LoVo (cell line): ENCODE data around the gene MSLN.
"Not testable (repeated sequence)": the region's sequence is repeated elsewhere in the genome, so short reads cannot be mapped to it uniquely, and the experiment has no call there.

Experiments
- DNase-seq: peaks from one replicate; pipeline ENCODE4 v3.0.0-alpha.2; 2016; ENCODE audit warnings: low spot score

MSLN gene

DNA sequence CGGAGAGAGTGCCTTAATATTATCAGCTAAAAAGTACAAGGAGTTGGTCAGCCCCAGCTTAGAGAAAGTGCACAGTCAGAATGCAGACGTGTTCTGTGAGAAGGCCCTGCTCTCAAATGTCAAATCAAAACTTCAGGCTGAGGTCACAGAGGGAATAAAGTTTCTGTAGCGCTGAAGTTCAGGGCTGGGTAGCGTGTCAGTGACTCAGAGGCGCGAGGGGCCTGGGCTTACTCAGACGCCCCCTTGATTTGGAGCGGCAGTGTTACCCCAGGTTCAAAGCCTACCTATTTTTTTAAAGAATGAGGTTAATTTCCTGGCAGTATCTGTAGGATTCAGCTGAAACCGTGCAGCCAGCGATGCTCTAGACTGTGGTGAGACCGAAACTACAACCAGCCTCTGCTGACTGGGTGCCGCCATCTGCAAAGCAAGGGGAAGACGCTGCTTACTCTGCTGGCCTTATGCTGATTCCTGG, 24.5 kb upstream of the MSLN start:
- DNase-seq: no peak

DNA sequence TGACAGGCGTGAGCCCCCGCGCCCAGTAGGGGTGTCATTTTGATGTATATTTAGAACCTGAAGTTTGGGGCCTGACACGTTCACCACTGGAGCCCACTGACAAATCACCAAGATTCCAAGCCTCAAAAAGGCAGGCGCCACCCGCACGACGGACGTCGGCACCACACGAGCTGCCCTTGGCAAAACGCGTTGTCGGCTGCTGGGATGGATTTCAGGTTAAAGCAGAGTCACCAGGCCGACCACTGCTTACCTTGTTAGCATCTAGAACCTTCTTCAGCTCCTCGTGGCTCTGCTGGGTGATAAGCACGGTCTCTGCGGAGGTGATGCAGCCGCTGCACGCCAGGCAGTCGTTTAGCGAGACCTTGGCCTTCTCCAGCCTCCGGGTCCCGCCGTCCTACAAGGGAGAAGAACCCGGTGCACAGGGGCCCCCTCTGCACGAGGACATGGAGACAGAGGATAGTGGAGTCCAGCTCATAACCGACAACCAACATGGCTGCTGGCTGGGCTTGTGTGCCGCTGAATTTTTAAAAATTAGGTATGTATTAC, 23.5 kb upstream of the MSLN start:
- DNase-seq: no peak

DNA sequence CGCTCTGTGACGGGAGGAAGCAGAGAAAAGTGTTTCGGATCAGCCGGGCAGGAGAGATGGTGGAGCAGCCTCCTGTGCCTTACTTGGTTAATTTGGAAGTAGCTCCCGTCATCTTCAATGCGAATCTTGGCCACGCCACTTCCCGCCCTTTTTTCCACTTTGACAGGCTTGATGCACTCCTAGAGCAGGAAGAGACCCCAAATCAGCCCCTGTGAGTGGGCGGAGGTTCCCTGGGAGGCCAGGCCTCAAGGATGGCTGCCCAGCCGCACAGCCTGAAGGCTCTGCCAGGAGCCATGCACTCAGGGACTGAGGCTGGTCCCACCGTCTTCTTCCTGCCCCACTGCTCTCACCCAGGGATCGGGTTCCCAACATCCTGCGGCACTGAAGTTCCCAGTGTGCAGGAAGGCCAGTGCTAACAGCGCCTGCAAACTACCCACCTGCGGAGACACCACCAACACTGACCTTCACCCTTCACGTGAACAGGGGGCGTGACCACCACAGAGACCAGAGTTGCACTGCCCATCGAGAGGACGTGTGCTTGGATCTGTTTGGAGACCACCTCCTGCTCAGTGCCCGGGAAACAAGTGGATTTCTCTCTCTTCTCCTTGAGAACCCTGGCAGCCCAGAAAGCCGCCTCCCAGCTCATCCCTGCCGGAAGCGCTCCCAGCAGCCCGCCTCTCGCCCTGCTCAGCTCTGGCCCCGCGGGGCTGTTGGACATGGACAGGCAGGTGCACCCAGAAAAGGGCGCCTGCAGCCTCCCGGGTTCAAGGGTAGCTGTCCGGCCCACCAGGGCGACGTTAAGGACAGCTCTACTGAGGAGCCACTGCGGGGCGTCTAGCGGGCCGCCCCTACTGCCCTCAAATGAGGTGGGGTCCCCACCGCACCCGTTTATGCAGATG, 20.7 kb upstream of the MSLN start:
- no peak for DNase-seq

DNA sequence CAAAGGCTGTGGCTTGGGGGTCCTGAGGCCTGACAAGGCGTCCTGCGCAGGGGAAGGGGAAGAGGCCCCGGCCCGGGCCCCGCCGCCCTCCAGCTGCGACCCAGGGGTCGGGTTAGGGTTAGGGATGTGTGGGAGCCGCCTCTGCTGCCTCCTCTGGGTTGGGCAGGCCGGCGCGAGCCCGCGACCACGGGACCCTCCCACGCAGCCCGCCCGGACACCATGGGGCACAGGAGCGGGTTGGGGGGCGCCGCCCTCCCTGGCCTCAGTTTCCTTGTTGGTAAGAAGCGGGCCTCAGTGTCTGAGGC, 20.1 kb upstream of the MSLN start:
- DNase-seq: no peak

DNA sequence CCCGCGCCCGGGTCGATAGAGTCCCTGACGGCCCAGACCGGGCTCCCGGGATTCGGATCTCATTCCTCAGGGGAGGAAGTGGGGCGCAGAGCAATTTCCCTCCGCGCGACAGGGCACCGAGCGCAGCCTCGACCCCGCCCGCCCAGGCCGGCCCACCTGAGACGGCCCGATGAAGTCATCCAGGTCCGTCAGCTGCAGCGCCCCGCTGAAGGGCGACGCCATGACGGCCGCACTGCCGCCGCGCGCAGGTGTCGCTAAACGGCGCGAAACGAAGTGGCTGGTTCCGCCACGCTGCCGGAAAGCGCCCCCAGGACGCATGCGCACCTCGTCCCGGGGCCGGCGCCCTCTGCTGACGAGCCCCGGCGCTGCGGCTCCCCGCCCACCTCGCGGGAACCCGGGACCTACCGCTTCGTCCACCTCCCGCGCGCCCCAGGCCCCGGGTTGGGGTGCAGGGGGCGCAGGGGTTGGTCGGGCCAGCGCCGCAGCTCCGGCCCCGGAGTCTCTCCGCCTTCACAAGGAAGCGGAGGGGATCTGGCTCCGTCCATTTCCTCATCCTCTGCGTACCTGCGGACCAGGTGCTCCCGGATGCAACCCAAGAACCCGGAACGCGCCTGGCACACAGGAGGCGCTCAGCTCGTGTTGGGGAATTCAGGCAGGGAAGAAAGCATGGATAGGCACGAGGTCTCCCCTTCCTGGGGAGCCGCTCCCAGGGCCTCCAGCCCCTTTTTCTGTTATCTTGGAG, 19.6 kb upstream of the MSLN start, which contains the start of gene CIAO3:
TSS of gene CIAO3 (minus strand) at position 234 of the 742 bp plus-strand sequence. CDS start at position 222, 12 bp downstream.
- DNase-seq: peak; percentile 92

DNA sequence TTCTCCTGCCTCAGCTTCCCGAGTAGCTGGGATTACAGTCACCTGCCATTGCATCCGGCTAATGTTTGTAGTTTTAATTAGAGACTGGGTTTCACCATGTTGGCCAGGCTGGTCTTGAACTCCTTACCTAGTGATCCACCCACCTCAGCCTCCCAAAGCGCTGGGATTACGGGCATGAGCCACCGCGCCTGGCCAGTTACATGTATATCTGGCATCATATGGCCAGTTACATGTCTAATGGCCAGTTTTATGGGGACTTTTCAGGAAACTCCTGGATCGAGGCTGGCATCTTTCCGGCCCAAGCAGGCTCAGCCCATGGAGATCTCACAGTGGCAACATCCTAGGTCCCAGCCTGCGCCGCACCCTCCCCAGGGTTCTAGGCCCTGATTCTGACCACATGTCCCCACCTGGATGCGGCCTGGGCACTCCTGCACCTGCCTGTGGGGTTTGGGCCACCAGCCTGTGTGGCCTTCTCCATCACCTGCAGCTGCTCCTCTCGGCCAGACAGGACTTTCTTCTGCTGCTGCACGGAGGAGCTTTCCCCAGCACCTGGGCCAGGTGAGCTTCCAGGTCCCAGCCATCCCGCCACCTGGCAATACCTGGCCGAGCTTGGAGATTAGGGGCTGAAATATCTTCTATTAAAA, 18.4 kb upstream of the MSLN start:
- no peak for DNase-seq

DNA sequence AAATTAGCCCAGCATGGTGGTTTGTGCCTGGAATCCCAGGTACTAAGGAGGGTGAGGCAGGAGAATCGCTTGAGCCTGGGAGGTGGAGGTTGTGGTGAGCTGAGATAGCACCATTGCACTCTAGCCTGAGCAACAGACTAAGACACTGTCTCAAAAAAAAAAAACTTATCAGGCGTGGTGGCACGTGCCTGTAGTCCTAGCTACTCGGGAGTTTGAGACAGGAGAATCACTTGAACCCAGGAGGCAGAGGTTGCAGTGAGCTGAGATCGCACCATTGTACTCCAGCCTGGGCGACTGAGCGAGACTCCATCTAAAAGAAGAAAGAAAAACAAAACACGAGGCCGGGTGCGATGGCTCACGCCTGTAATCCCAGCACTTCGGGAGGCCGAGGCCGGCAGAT, 17.6 kb upstream of the MSLN start:
- not testable (repeated sequence) for DNase-seq

DNA sequence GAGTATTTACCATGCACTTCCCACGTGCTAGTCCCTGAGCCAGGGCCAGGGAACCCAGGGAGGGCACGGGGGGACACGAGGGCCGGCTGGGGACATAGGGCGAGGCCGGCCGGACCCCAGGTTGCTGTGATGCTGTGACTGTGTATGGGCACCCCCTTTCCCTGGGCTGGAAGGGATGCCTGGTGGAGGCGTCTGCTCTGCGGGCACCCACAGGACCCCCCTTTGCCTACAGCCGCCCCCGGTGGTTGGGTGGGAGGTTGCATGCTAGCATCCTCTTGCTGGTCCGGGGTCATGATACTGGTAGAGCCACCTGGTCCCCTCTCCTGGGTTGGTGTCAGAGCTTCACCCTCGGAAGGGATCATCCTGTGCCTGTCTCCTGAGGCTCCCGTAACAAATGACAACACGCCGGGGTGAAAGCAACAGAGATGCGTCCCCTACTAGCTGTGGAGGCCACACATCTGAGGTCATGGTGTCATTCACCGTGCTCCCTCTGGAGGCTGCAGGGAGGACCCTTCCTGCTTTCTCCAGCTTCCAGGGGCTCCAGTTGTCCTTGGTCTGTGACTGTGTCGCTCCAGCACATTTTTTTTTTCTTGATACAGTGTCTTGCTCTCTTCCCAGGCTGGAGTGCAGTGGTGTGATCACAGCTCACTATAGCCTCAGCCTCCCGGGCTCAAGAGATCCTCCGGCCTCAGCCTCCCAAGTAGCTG, 16.6 kb upstream of the MSLN start:
- DNase-seq: no peak

DNA sequence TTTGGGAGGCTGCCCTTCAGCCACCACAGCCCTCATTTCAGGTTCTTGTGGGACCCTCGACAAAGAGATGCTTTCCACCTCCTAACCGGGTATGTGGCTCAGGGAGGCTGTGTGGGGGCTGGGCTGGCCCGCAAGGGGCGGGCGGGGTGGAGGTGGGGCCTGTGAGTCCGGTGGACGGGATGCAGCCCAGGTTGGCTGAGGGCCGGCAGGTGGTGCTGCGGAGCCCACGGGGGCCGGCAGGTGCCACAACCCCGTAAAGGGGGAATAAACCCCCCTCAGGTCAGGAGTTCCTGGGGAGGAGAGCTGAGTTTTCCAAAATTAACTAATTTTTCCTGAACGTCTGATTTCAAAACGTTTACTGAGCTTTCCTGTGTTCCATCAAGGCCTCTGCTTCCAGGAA, 14.8 kb upstream of the MSLN start:
- no peak for DNase-seq

DNA sequence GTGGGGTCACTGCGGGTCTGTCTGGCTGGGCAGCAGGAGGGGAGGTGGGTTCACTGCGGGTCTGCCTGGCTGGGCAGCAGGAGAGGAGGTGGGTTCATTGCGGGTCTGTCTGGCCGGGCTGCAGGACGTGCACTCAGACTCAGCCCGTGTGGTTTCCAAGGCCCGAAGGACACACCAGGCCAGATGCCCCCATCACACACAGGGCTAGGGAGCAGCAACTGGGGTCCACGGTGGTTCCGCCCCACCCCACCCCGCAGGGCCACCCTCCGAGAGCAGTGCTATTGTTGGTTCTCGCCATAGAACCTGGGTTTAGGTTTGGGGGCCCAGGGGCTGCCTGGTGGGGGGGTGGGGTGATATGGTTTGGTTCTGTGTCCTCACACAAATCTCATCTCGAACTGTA, 13.9 kb upstream of the MSLN start:
- DNase-seq: no peak

DNA sequence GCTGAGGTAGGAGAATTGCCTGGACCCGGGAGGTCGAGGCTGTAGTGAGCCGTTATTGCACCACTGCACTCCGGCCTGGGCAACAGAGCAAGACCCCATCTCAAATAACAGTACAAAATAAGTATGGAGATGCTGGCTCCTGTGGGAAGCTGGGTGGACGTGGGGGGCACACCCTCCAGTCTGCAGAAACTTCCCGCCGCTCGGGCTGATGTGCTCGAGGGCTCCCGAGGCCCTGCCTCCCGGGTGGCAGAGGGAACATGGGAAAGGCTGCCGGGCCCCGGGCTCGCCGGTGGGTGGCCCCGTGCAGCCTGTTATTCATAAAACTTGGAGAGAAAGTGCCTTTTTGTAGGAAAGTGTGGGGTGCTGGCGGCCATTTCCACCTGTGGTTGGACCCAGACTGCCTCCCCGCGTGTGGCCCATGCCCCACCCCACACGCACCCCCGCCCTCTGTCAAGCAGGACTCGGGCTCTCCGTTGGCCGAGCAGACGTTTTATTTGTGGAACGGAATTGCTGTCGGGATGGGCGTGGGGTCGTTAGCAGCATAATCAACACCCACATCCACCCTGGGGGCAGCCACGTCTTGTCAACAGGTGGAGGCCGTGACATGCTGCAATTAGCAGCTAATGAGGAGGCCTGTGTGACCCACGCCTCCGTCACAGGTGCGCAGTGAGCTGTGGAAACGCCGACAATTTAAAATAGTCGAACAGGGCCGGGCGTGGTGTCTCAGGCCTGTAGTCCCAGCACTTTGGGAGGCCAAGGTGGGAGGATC, 12.4 kb upstream of the MSLN start:
- no peak for DNase-seq

DNA sequence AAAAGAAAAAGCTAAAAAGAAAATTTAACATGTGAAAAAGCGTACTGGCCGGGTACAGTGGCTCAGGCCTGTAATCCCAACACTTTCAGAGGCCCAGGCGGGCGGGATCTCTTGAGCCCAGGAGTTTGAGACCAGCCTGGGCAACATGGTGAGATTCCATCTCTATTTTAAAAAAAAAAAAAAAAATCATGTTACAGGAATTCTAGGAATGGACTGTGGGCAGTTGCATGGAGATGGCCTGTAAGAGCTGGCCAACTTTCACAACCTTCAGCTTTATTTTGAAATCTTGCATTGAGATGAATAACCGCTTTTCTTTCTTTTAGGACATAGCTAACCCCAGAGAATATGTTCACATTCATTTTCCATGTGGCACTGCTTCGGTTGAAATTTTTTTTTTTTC, 11.5 kb upstream of the MSLN start:
- no peak for DNase-seq

DNA sequence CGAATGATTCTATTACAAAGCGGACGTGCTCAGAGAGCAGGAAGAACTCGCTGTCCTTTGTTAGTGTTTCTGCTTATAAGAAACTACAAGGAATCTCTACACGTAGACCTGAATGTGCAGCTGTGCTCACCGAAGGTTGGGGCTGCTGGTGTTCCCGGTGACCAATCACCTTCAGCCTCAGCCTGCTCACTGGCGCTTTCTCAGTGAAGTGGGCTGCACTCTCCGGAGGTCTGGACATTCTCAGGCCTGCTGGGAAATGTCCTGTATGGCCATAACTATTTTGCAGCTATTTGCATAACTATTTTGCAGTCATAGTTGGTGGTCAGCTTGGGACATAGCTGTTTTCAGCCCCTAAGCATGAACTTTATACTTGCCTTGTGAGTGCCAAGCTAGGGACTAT, 10.0 kb upstream of the MSLN start:
- DNase-seq: no peak

DNA sequence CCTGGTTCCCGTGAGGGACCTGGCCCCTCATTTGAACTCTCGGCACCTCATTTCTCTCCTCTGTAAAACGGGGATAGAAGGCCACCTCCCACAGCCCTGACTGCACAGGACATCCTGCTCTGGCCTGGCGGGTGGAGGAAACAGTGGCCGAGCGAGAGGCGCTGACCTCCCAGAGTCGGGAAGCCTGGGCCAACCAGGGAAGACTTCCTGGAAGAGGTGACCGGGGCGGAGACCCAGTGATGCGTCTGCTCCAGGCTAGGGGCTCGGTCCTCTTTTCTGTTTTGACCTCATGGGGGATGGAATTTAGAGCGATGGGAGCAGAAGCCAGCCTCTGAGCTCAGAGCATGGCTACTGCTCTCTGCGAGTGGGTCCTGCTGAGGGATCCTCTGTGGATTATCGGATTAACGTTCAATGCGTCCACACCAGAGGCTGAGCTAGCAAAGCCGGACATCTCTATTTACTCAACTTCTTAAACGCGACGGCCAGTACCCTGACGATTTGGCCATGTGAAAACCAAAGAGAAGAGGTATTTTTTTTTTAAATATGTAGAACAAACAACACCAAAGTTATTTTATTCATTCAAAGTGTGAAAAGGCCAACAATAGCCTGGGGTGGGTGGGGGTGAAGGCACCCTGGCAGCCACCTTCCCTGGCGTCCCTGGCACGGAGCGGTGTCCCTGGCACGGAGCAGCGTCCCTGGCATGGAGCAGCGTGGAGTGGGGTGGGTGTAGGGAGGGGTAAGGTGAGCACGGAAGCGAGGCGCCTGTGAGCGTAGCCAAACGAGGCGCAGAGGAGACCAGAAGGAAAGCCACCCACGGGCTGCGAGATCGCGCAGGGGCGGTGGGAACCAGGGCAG, 9.2 kb upstream of the MSLN start:
- DNase-seq: no peak

DNA sequence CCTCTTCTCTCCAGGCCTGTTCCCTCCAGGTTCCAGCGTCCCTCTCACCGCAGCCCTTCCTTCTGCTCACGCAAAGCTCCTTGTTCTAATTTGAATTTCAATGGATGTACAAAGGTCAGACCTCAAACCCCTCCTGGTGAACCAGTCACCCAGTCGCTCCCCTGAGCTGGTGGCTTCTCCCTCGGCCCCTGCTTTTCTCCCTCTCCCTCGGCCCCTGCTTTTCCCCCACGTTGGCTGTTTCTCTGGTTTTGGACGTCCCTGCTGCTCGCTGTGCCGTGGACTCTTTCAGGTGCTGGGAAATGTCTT, 8.6 kb upstream of the MSLN start:
- DNase-seq: no peak

DNA sequence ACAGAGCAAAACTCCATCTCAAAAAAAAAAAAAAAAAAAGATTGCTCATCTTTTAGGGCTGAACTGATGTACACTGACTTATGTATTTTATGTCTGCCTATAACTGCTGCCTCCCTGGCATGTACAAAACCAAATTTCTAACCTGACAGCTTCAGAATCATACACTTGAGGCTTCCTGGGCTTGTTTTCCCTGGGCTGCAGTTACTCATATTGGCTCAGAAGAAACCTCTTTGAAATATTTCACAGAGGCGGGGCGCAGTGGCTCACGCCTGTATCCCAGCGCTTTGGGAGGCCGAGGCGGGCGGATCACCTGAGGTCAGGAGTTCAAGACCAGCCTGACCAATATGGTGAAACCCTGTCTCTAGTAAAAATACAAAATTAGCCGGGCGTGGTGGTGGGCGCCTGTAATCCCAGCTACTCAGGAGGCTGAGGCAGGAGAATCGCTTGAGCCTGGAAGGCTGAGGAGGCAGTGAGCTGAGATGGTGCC, 6.4 kb upstream of the MSLN start:
- DNase-seq: not testable (repeated sequence)

DNA sequence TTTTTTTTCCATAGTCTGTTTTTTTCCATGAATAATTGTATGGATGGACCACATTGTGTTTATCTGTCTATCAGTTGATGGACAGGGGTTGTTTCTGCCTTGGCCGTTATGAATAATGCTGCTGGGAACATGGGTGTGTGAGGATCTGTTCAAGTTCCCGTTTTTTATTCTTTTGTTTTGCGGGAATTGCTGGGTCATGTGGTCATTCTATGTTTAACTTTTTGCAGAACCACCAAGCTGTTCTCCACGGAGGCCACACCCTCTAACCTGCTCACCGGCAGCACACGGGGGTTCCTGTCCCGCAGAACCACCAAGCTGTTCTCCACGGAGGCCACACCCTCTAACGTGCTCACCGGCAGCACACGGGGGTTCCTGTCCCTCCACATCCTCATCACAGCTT, 5.9 kb upstream of the MSLN start:
- DNase-seq: no peak

DNA sequence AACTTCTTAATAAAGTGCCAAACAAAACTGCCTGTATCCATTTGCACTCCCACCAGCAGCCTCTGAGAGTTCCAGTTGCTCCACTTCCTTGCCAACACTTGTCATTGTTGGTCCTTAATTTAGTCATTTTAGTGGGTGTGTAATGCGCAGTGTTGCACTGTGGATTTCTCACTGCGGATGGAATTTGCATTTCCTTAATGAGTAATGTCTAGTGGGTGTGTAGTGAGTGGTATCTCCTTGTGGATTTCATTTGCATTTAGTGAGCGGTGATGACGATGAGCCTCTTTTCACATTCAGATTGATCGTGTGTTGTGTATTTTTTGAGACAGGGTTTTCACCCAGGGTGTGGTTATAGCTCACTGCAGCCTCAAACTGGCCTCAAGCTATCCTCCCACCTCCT, 4.1 kb upstream of the MSLN start:
- no peak for DNase-seq

DNA sequence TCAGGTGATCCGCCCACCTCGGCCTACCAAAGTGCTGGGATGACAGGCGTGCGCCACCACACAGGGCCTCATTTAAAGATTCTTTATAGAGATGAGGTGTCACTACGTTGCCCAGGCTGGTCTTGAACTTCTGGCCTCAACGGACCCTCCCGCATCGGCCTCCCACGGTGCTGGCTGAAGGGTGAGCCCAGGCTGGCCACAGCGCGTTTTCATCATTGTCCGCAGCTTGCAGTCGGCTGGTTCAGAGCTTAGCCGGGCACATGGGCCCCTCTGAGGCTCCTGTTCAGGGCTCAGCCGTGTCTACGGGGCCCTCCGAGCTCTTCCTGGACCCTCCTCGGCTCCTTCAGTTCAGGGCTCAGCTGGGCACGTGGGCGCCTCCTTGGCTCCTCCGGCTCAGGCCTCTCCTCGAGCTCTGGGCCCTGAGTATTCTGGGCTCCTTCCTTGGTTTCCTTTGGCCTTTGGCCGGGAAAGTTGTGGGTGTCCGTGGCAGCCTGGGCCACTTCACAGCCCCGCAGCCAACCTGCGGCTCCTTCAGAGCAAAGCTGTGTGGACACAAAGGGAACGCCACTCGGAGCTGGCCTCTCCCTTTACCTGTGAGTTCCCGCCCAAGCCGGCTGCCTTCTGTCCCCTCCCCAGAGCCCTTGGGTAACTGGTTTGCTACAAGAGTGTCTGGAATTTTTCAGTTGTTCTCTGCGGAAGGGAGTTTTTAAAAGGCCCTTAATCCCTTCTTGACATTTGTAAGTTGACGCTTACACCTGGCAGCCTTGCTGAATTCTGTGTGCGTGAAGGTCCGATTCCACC, 1.2 kb upstream of the MSLN start:
- no peak for DNase-seq
